Right renal cortex interstitium (tissue), 3 donors: ENCODE results near the gene LAIR1. TPM values are rescaled to one million over a fixed set of nuclear protein-coding genes. Genes with fewer than 3 reads are reported as not detected.
"Not testable (repeated sequence)": the region's sequence is repeated elsewhere in the genome, so short reads cannot be mapped to it uniquely, and the experiment has no call there.

Experiments used
- DNase-seq, 3 donors: peaks; one replicate each; pipeline ENCODE4 v3.0.0-alpha.2; 2013; ENCODE audit warnings: low read depth in 3 of 3, low spot score in 2 of 3
- polyA plus RNA-seq, 3 donors: library from polyadenylated mRNA; unstranded; fragments of 120-200 nt; gene quantifications; one replicate each; pipeline ENCODE4 v1.2.1, GENCODE V29; 2013; ENCODE audit not compliant: insufficient read length in 3 of 3

Gene LAIR1
- polyA plus RNA-seq, 3 donors = 3.1 to 5.1 (median 3.7) TPM

DNA sequence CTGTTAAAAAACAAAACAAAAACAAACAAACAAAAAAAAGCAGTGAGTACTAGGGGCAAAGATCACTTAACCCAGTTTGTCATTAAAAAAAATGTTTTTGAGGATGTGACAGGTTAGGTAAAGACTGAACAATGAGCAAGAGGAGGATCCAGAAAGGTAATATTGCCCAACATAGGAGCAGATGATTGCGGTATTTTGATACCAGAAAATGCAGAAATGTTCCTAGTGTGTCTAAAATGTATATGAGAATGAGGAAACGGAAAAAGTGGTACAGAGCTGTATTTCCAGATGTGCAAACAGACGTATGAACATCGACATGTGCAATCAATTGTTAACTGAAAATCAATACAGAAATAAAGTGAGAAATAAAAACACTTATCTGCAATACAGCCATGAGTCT lies 20.9 kb downstream of the LAIR1 start:
- DNase-seq = no peak

DNA sequence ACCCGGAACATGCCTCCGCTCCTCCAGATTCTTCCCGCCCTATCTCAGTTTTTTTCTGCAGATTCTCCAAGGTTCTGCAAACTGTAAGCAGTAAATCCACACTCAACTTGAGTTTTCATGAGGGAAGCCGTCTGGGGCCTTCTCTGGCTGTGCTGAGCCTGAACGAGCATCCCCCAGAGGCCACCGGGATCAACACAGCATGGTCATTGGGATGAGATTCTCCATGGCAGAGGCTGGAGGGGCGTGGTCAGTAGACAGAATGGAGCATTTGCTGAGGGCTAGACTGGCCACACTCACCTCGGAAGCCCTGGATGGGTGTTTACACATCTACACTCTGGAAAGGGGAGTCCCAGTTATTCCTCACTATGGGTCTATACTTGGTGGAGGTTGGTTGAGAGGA lies 23.4 kb downstream of the LAIR1 start:
- DNase-seq = no peak

DNA sequence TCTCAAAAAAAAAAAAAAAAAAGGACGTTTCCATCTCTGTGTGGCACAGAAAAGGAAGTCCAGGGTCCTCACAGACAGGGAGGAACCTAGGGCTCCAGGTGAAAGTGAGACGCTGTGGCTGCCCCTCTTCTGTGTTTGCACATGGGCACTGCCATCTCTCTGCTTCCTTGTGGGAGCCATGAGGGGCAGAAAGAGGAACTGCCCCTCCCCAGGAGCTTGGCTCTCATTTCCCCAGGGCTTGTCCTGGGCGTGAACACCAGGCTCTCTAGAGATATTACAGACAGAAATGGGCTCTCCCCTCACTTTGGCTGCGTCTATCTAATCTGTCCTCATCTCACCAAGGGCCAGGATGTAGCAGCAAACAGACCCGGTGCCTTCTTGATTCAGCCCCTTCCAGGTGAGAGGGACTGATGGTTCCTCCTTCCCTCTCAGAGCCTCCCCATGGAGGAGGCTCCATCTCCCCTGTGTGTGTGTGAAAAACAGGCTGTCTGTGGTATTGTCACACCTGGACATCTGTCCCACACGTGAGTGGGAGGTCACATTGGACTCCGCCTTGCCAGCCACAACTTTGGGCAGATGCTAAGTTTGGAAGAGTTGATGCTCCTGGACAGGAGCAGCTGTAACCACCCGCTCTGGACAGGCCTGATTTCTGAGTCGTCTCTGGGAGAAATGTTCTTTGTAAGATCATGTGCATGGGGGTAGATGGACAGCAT lies 24.9 kb downstream of the LAIR1 start:
- no peak for DNase-seq

DNA sequence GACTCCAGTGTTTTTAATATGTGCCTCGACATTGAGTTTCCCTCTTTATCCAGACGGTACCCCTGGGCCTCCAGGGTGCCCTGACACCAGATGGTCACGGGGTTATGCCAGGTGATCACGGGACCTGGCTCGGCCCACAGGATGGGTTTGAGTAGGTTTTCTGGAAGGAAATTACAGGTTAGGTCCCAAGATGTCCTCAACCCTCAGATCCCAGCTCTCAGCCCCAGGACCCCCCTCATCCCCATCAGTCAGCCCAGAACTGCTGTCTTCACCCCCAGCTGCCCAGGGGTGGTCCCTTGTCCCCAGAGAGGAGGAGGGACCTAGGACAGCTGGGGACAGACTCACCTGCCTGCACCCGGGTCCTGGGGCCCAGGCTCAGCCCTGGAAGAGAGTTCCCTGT lies 26.2 kb downstream of the LAIR1 start:
- DNase-seq = no peak

DNA sequence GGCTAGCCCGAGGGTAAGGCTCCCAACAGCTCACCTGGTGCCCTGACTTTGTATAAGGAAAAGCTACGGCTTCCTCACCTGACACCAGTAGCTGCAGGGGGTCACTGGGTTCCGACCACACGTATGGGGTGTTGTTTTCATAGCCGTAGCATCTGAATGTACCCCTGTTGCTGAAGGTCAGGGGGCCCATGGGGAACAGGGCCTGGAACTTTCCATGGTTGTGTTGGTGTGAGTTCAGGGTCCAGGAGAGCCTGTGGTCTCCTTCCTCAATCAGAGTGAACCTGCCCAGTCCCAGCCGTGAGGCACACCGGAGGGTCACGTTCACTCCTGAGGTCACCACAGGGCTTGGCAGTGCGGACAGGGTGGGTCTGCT lies 26.9 kb downstream of the LAIR1 start:
- DNase-seq = no peak

DNA sequence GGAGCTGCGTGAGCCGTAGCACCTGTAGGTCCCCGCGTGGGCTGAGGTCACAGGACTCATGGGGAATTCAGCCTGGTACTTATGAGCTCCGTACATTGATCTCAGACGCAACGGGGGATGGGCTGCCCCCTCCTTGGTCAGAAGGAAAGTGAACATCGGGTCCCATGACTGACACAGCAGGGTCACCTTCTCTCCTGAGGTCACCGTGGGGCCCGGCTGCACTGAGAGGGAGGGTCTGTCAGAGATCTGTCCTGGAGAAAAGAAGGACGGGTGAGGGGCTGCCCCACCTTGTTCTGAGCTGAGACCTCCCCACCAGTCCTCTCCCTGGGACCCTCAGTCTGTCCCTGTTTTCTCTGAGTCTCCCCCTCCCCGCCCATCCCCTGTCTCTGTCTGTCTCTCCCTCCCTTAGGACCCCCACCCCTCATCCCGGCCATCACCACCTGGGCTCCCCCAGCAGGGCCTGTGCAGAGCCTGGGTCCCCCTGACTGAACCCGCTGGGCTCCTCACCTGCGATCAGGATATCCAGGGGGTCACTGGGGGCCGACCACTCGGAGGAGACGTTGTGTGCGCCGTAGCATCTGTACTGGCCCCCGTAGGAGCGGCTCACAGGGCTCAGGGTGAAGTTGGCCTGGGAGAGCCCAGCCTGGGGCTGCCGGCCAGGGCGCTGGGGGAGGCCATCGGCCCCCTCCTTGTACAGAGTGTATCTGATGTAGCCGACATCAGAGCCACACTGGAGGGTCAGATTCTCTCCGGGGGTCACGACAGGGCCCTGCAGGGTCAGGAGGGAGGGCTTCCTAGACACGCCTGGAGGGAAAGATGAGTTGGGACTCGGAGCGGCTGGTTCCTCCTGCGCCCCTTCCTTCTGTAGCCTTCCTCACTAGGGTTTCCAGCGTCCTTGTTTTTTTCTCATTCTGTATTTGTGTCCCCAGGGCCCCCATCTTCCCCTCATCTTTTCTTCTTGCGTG lies 27.6 kb downstream of the LAIR1 start:
- no peak for DNase-seq

DNA sequence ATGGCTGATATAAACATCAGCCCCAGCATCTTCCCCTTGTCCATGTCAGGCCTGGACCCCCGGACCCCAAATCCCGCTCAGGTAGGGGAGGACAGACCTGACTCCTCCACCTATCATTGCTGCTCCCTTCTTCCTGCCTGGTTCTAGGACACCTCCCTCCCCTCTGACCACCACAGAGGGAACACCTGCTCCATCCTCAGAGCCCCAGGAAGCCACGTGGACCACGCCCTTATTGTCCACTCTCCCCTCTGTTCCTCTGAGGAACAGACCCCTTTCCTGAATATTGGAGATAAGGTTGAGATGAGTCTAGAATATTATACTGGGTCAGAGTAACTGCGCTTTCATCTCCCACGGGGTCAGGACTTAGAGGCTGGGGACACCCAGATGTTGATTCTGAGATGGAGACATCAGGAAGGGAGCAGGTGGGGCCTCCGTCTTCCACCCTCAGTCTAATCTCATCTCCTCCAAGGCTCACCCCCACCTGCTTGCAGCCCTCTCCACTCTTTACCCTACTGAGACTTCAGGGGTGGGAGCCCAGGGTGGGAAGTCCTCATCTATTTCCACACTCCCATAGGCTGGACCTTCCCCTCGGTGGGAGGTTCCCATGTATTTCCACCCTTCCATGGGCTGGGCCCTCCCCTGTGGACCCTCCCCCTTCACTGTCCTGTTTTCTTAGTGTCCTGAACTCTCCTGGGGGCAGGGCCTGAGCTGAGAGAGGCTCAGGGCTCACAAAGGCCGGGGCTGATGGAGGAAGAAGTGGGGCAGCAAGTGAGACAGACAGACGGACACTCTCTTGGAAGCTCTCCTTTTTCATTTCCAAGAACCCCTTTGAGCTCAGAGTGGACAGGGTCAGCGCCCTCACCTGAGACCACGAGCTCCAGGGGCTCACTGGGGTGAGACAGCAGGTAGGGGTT lies 28.5 kb downstream of the LAIR1 start:
- no peak for DNase-seq

DNA sequence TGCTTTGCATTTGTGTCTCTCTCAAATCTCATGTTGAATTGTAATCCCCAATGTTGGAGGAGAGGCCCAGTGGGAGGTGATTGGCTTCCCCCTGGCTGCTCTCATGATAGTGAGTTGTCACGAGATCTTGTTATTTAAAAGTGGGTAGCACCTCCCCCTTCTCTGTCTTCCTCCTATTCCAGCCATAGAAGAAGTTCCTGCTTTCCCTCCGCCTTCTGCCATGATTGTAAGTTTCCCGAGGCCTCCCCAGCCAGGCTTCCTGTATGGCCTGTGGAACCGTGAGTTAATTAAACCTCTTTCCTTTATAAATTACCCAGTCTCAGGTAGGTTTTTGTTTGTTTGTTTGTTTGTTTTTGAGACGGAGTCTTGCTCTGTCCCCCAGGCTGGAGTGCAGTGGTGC lies 29.6 kb downstream of the LAIR1 start:
- no peak for DNase-seq

DNA sequence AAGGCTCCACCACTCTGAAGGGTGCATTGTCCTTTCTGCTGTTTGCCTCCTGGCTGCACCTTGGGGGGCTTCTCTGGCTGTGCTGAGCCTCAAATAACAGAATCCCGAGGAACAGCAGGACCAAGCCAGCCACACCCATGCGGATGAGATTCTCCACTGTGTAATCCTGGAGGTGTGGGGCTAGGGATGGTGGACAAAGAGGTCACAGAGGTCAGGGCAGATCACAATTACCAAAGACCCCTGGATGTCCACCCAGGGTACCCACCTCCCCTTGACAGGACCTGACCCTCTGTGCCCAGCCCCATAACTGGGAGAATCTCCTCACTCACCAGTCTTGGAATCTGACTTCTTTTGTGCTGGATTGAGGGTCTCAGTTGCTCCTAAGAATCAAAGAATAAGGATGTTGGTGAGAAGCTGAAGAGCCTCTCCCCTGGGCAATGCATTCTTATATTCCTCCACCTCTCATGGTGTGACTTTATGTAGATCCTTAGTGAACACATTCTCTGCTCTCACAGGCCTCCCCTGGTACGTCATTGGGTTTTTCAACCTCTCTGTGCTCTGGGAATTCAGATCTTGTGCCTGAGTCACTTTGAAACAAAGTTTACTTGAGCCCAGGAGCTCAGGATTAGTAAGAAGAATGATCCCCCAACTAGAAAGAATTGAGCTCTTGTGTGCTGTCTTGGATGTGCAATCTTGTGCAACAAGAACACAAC lies 31.0 kb downstream of the LAIR1 start:
- no peak for DNase-seq

DNA sequence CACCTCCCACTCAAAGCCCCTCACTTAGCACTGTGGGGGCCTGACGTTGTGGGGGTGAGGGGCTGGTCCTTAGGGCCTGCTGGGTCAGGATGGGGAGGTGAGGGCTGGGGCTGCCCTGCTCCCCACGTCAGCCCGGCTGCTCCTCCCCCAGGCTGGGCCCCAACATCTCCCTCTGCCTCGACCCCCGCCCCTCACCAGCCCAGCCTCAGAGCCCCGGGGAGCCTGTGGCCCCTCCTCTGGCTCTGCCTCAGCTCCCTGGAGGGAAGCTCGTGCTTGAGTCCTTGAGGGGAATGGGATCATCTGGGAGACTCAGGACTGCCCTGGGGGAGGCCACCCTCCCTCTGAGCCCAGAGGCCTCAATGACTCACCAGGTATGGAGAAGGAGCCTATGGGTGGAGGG lies 32.6 kb downstream of the LAIR1 start:
- no peak for DNase-seq

DNA sequence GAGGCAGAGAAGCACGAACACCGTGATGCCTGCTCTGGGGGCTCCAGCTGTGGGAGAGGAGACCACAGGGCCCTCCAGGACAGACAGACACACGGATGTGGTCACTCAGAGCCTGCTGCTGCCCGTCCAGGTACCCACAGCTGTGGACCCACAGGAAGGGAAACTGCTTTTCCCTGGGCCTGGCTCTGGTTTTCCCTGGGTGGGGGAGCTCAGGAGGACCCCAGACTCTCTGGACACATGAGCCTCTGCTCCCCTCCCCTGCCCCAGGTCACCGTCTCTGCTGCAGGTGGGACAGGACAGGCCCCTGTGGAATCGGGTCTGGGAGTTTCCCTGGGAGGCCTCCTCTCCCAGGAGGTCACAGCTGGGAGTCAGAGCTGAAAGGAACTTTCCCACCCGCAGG lies 33.1 kb downstream of the LAIR1 start:
- no peak for DNase-seq

DNA sequence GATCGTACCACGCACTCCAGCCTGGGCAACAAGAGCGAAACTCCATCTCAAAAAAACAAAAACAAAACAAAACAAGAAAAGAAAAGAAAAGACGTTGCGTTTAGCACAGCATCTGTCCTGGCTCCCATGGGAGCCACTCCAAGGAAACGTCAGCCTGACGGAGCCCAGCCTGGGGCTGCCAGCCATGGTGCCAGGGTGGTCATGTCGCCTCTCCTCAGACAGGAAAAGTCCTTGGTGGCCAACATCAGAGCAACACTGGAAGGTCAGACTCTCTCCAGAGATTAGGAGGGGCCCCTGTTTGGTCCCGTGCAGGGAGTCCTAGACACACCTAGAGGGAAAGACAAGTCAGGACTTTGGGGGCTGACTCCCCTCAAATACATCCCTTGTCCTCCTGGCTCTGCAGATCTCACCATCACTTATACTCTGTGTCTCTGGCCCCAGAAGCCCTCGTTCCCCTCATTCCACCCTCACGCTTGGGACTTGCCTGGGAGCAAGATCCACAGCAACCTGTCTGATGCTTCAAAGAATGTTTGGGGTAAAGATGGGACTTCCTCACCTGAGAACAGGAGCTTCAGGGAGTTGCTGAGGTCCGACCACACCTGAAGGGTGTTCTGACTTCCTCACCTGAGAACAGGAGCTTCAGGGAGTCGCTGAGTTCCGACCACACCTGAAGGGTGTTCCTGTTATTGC lies 35.1 kb downstream of the LAIR1 start:
- no peak for DNase-seq

DNA sequence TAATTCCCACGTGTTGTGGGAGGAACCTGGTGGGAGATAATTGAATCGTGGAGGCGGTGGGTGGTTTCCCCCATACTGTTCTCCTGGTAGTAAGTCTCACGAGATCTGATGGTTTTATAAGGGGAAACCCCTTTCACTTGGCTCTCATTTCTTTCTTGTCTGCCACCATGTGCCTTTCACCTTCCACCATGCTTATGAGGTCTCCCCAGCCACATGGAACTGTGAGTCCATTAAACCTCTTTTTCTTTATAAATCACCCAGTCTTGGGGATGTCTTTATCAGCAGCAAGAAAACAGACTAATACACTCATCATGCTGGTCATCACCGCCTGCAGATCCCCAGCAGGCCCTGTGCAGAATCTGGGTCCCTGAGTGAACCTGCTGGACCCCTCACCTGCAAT lies 36.0 kb downstream of the LAIR1 start:
- not testable (repeated sequence) for DNase-seq

DNA sequence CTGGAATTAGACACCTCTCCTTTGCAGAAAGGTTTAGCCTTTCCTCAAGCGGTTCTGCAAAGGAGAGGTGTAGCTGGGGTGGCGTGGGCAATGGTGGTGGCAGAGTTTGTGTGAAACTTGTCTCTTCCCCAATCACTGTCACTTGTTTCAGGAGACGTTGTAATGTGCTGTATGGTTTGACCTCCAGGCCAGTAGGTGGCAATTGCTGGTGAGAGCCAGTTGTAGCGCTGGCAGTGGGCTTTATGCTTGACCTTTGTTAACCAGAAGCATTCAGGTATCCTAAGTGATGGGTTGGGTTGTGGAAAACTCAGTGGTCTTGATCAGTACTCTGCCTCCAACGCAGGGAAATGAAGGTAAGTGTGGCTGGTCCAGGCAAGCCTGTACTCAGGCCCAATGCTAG lies 39.1 kb downstream of the LAIR1 start:
- no peak for DNase-seq

DNA sequence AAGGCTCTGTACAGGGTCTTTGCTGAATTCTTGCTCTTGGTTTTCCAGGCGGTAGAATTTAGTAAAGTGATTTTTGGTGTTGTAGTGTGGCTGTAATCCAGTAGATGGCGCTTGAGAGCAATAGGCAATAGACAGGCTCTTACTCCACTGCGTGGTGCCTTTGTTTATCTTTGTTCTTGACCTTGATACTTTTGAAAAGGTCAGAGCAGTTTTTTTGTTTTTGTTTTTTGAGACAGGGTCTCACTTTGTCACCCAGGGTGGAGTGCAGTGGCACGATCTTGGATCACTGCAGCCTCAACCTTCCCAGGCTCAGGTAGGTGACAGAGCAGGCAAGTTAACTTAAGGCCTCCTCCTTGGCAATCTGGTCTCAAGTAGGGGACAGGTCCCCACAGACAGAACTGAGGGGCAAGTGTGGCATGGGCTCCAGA lies 39.5 kb downstream of the LAIR1 start:
- DNase-seq = peak in 2 of 3 donors; percentile 13 to 29

DNA sequence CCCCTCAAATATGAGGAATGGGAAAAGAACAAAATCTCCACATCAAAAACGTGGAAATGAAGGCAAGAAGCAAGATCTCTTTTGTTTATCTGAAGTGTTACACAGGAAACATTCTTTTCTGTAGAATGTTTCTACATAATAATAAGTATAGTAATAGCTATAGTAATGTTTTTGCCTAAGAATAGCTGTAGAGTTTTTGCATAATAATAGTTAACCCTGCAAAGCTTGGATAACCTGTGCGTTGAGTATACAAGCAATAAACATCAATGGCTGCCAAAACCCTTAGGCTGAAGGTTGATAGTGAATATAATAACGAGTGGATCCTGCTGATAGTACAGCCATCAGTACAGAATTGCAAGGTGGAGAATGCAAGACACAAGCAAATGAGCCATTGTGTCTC lies 40.7 kb downstream of the LAIR1 start:
- DNase-seq = no peak

DNA sequence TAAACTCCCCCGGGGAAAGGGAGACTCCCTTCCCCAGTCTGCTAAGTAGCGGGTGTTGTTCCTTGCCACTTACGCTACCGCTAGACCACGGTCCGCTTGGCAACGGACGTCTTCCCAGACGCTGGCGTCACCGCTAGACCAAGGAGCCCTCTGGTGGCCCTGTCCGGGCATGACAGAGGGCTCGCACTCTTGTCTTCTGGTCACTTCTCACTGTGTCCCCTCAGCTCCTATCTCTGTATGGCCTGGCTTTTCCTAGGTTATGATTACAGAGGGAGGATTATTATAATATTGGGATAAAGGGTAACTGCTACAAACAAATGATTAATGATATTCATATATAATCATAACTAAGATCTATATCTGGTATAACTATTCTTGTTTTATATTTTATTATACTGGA lies 41.8 kb downstream of the LAIR1 start:
- DNase-seq = not testable (repeated sequence)

DNA sequence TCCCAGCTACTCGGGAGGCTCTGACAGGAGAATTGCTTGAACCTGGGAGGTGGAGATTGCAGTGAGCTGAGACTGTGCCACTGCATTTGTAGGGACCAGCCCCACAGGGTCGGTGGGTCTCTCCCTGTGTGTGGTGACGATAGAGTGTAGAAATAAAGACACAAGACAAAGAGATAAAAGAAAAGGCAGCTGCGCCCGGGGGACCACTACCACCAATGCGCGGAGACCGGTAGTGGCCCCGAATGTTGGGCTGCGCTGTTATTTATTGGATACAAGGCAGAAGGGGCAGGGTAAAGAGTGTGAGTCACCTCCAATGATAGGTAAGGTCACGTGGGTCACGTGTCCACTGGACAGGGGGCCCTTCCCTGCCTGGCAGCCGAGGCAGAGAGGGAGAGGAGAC lies 42.4 kb downstream of the LAIR1 start:
- not testable (repeated sequence) for DNase-seq

DNA sequence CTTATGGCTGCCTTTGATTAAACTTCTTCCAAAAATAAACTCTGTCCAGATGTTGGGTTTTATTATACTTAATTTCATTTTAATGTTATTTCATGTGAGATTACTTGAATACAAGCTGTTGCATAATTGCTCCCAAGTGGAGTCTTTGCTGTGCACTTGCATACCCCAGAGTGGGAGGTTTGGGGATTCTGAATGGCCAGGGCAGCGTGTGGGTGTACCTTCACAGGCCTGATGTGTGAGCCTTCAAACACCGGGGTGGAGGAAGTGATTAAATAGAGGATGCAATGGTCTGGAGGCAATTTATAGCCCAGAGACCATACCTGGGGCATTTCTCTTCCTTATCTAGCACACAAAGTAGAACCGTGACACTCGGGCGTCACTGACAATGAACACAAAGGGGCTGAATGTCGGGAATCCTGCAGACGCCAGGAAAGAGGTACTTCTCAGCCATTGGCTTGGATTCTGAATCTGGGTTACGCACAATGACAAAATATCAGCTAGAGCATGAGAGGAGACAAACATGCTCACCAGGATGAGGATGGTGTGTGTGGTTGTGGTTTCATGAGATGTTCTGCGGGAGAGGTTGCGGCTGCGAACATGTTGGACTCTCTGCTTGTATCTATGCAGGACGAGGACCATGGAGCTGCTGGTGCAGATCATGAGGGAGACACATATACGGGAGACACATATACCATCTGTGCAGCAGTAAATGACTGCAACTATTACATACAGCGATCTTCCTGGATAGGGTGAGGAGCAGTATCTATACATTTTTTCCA lies 44.6 kb downstream of the LAIR1 start:
- DNase-seq = no peak
